ENCODE results near the gene HOXB3.

- no peak for TF ChIP-seq CTCF (conservative IDR thresholded peaks at IDR 0.05 in 1 of 2, IDR thresholded peaks at IDR 0.05 in 1 of 2; ENCODE audit: low read depth in 1 of 2, low read length in 2 of 2)
- peak; percentile 52 for TF ChIP-seq EZH2 (IDR thresholded peaks at IDR 0.05; ENCODE audit: low read length, missing control alignments)
Measured at GRCh38 chr17:48615047-48615962, 25.3 kb upstream of the HOXB3 start, which contains the start of gene HOXB8.

Measured in fibroblast of lung (primary cell).